OCI-LY7 (cell line): ENCODE data around the gene GLYR1.

Experiments used
- CTCF ChIP-seq: fragments of 200-600 bp; sonication (generic); conservative IDR thresholded peaks from 2 replicates; pipeline ENCODE4 v1.5.1; 2014; ENCODE audit warnings: mild to moderate bottlenecking, antibody characterized with exemption, low read length, moderate library complexity, mixed read lengths
- EZH2phosphoT487 ChIP-seq: fragments of 200-600 bp; sonication (generic); IDR thresholded peaks from 2 replicates; pipeline ENCODE4 v1.6.1; 2018; ENCODE audit warnings: low read depth, borderline replicate concordance, mild to moderate bottlenecking, mixed run types, antibody characterized with exemption, low read length, moderate library complexity, mixed read lengths

- no peak for TF ChIP-seq CTCF
- no peak for TF ChIP-seq EZH2phosphoT487
Measured at GRCh38 chr16:4825196-4825595, 21.9 kb downstream of the GLYR1 start.
